ENCODE data around the gene ATXN1.

Gene ATXN1

GRCh38 chr6:16472349-16473069 lies 288.8 kb downstream of the ATXN1 start:
- no peaks in the 10 kb centered on the region for H4K20me1 ChIP-seq (ENCODE audit: insufficient read depth, low read length, poor library complexity, severe bottlenecking)
- no peaks in the 10 kb centered on the region for H3K27me3 ChIP-seq (ENCODE audit: insufficient read depth, low read length, poor library complexity, severe bottlenecking)
- no peak overlapping the region for H3K4me3 ChIP-seq (ENCODE audit: low read length, poor library complexity, severe bottlenecking)
- no peak overlapping the region for H2AFZ ChIP-seq (ENCODE audit: low read length)
- H3K36me3 ChIP-seq (ENCODE audit: insufficient read depth, low read length): no peaks in the 10 kb centered on the region
- no peak overlapping the region for H3K4me2 ChIP-seq (ENCODE audit: low read depth, low read length, poor library complexity, severe bottlenecking)
- no peaks in the 10 kb centered on the region for H3K79me2 ChIP-seq (ENCODE audit: insufficient read depth, low read length)
- TF ChIP-seq EZH2phosphoT487 (IDR thresholded peaks at IDR 0.05; ENCODE audit: borderline replicate concordance): no peak
- TF ChIP-seq CTCF (conservative IDR thresholded peaks at IDR 0.05; ENCODE audit: low read length): no peak
- H3F3A ChIP-seq (ENCODE audit: low read depth): no peaks in the 10 kb centered on the region
- H3K9me3 ChIP-seq (ENCODE audit: insufficient read depth, low read depth, low read length): no peaks in the 10 kb centered on the region
- no peaks in the 10 kb centered on the region for H3K9me2 ChIP-seq (replicated peaks; ENCODE audit: low read depth, low read length)
- H3K4me1 ChIP-seq (ENCODE audit: insufficient read depth, low read length, poor library complexity, severe bottlenecking): peaks cover 18% of the 10 kb centered on the region
- H3K9ac ChIP-seq (ENCODE audit: low read depth, low read length, poor library complexity, severe bottlenecking): no peak overlapping the region

- Histone ChIP-seq H3K9me3 (ENCODE audit: insufficient read depth, low read depth, low read length) (no peaks in the 10 kb centered on the region), H3K79me2 (ENCODE audit: insufficient read depth, low read length) (no peaks in the 10 kb centered on the region), H2AFZ (ENCODE audit: low read length) (no peak overlapping the region), H3F3A (ENCODE audit: low read depth) (no peaks in the 10 kb centered on the region), H3K27me3 (ENCODE audit: insufficient read depth, low read length, poor library complexity, severe bottlenecking) (no peaks in the 10 kb centered on the region), H3K36me3 (ENCODE audit: insufficient read depth, low read length) (no peaks in the 10 kb centered on the region), H4K20me1 (ENCODE audit: insufficient read depth, low read length, poor library complexity, severe bottlenecking) (no peaks in the 10 kb centered on the region), H3K9me2 (replicated peaks; ENCODE audit: low read depth, low read length) (no peaks in the 10 kb centered on the region), H3K4me1 (ENCODE audit: insufficient read depth, low read length, poor library complexity, severe bottlenecking) (peaks cover 18% of the 10 kb centered on the region), H3K4me3 (ENCODE audit: low read length, poor library complexity, severe bottlenecking) (no peak overlapping the region), H3K4me2 (ENCODE audit: low read depth, low read length, poor library complexity, severe bottlenecking) (no peak overlapping the region), H3K9ac (ENCODE audit: low read depth, low read length, poor library complexity, severe bottlenecking) (no peak overlapping the region)
- no peak for TF ChIP-seq CTCF (conservative IDR thresholded peaks at IDR 0.05; ENCODE audit: low read length)
- no peak for TF ChIP-seq EZH2phosphoT487 (IDR thresholded peaks at IDR 0.05; ENCODE audit: borderline replicate concordance)
Observed at GRCh38 chr6:16471910-16472297, 289.4 kb downstream of the ATXN1 start.

- Histone ChIP-seq H2AFZ (ENCODE audit: low read length) (no peak overlapping the region), H3K9ac (ENCODE audit: low read depth, low read length, poor library complexity, severe bottlenecking) (no peak overlapping the region), H4K20me1 (ENCODE audit: insufficient read depth, low read length, poor library complexity, severe bottlenecking) (no peaks in the 10 kb centered on the region), H3F3A (ENCODE audit: low read depth) (no peaks in the 10 kb centered on the region), H3K36me3 (ENCODE audit: insufficient read depth, low read length) (no peaks in the 10 kb centered on the region), H3K4me1 (ENCODE audit: insufficient read depth, low read length, poor library complexity, severe bottlenecking) (peaks cover 18% of the 10 kb centered on the region), H3K4me3 (ENCODE audit: low read length, poor library complexity, severe bottlenecking) (no peak overlapping the region), H3K27me3 (ENCODE audit: insufficient read depth, low read length, poor library complexity, severe bottlenecking) (no peaks in the 10 kb centered on the region), H3K9me3 (ENCODE audit: insufficient read depth, low read depth, low read length) (no peaks in the 10 kb centered on the region), H3K9me2 (replicated peaks; ENCODE audit: low read depth, low read length) (no peaks in the 10 kb centered on the region), H3K79me2 (ENCODE audit: insufficient read depth, low read length) (no peaks in the 10 kb centered on the region), H3K4me2 (ENCODE audit: low read depth, low read length, poor library complexity, severe bottlenecking) (no peak overlapping the region)
- TF ChIP-seq EZH2phosphoT487 (IDR thresholded peaks at IDR 0.05; ENCODE audit: borderline replicate concordance): no peak
- TF ChIP-seq CTCF (conservative IDR thresholded peaks at IDR 0.05; ENCODE audit: low read length): no peak
Observed at GRCh38 chr6:16471222-16471909, 289.9 kb downstream of the ATXN1 start.

Data from Loucy (cell line).